NCI-H748 (cell line): ENCODE data around the gene IL26.
"Not testable (repeated sequence)": the region's sequence is repeated elsewhere in the genome, so short reads cannot be mapped to it uniquely, and the experiment has no call there.

Source experiments
- DNase-seq: peaks from one replicate; lab custom pipeline; 2025; ENCODE audit not compliant: unreplicated experiment; lab: John Stamatoyannopoulos, UW

Gene IL26

GRCh38 chr12:68200854-68201253, 24.8 kb downstream of the IL26 start:
- no peak for DNase-seq

DNA sequence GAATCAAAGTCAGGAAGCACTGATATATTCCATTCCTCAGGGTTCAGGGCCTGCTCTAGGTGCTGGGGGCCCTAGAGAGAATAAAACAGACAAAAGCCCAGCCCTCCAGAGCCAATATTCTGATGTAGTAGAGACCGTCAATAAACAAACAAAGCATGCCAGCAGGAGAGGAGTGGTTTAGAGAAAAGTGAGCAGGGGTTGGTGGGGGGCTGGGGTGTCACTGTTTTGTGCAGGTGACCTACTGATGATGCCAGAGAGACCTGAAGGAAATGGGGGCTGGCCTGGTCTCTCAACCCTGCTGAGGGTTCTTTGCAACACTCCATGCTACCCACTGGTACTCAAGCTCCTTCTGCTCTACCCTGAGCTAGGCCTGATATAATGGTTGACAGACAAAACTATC, 26.5 kb downstream of the IL26 start:
- DNase-seq, result peak; percentile 15

- no peak for DNase-seq
Observed at GRCh38 chr12:68198507-68199086, 27.0 kb downstream of the IL26 start.

GRCh38 chr12:68190301-68190700, 35.3 kb downstream of the IL26 start:
- DNase-seq, result no peak

- DNase-seq, result no peak
Observed at GRCh38 chr12:68189821-68190242, 35.8 kb downstream of the IL26 start.

GRCh38 chr12:68185598-68185997, 40.0 kb downstream of the IL26 start:
- no peak for DNase-seq

- DNase-seq, result no peak
Observed at GRCh38 chr12:68180792-68181744, 44.5 kb downstream of the IL26 start.

DNA sequence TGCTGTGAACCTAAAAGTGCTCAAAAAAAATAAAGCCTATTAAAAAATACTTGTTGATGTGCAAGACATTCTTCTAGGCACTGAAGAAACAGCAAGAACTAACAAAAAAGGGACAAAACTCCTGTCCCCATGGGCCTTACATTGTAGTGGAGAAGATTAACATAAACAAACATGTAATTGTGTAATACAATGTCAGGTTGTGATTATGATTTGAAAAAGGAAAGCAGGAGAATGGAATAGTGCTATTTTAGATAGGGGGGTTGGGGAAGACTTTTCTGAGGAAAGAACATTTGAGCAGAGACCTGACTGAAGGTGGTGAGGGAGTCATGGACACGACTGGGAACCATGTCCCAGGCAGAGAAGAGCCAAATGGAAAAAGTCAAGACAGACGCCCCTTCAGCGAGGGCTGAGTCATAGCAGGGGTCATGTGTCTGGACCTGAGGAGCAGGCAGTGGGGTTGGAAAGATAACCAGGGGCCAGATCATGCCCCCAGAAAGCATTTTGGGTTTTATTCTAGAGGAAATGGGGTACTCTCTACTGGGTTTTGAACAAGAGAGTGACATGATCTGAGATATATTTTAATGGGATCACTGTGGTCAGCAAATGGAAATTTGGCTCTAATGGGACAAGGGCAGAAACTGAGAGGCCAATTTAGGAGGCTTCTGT, 46.7 kb downstream of the IL26 start:
- DNase-seq, result no peak

DNA sequence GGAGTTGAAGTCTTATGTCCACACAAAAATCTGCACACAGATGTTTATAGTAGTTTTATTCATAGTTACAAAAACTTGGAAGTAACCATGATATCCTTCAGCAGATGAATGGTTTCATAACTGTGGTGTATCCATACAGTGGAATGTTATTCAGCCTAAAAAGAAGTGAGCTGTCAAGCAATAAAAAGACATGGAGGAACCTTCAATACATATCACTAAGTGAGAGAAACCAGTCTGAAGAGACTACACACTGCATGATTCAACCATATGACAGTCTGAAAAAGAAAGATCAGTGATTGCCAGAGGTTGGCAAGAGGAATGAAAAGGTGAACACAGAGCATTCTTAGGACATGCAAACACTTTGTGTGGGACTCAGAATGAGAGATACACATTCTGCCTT, 47.4 kb downstream of the IL26 start:
- DNase-seq, result no peak

- DNase-seq, result peak; percentile 13
Observed at GRCh38 chr12:68177562-68177961, 48.0 kb downstream of the IL26 start.

- no peak for DNase-seq
Observed at GRCh38 chr12:68176257-68176656, 49.4 kb downstream of the IL26 start.

DNA sequence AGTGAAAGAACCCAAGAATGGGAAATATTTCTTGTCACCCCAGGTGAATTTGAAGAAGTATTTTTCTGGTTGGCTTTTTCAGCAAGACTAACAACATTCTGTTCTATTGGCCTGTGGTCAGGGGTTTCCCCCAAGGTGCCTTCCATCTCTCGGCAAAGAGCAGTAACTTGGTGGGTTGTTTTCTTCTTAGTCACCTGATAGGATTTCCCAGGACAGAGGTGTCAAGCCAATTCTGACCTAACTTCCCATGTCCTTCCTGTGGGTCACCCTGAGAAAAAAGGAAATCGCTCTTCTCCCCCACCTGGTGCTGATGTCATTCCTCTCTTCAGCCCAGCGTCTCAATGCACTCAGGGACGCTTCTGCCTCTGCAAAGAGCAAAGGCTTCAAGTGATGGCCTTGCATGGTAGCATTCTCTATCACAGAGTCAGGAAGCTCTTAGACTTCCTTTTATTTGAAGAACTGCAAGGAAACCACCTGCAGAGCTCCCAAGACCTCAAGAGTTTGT, 50.0 kb downstream of the IL26 start:
- no peak for DNase-seq

DNA sequence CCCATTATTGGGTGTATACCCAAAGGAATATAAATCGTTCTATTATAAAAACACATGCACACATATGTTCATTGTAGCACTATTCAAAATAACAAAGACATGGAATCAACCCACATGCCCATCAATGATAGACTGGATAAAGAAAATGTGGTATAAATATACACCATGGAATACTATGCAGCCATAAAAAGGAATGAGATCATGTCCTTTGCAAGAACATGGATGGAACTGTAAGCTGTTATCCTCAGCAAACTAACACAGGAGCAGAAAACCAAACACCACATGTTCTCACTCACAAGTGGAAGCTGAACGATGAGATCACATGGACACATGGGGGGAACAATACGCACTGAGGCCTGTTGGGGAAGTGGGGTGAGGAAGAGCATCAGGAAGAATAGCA, 50.8 kb downstream of the IL26 start:
- DNase-seq, result not testable (repeated sequence)

DNA sequence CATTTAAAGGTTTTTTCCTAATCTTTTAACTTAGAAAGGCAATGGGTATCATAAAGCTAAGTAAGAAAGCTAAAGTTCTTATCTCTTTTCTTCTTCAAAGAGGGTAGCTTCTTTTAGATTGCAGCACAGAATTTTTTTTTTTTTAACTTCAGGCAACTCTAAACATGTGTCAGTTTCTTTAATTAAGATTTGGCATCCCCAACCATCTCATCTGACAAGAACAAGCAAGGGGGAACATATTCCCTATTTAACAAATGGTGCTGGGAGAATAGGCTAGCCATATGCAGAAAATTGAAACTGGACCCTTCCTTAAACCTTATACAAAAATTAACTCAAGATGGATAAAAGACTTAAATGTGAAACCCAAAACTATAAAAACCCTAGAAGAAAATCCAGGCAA, 51.8 kb downstream of the IL26 start:
- DNase-seq, result no peak

GRCh38 chr12:68170726-68171125, 54.9 kb downstream of the IL26 start:
- no peak for DNase-seq

- DNase-seq, result no peak
Observed at GRCh38 chr12:68169213-68169889, 56.3 kb downstream of the IL26 start.

GRCh38 chr12:68166317-68166831, 59.2 kb downstream of the IL26 start:
- DNase-seq, result no peak

DNA sequence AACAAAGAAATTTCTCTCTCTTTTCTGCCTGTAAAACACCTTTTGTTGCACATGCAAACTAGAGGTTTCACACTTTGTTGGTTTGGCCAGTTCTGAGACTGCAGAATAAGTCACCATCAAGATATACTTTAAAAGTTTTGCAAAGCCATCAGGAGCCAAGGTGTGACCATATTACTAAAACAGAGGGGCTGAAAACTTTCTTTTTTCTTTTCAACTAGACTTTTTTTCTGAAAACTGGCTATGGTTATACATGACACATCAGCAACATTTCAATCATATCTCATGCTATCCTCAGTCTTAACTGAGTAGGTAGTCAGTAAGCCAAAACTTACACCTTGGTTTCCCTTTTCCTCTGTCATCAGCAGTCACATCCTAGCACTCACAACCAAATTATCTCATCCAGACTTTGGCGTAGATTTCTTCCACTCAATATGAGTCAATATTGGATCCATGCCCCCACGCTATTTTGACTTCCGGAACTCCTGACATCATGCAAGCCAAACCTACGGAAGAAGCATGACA, 62.0 kb downstream of the IL26 start:
- no peak for DNase-seq

- DNase-seq, result no peak
Observed at GRCh38 chr12:68162374-68162773, 63.2 kb downstream of the IL26 start.

DNA sequence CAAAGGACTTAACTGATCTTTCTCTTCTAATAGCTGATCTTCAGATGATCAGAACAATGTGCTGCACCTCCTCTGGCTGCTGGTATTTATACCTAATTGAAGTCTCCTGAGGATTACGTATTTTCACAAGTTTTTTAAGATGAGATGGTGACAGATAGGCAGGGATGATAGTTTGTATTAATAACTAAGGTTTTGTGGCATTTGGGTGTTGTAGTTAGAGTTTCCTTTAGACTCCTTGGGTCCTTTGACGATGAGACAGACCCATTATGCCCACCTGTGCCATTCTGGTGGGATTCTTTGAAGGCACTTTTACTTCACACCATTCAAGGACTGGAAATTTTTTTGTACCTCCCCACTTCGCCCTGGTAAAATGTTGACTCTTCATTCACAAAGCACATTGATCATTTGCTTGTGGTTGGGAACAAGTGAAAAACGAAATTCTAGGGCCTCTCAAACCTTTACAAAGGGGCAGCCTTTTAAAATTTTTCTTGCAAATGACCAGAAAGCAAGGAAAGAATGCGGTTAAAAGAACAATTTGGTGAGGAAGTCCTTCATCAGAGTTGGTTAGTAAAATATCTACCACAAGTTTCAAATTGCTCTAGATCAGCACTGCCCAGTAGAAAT, 65.8 kb downstream of the IL26 start, which contains the start of gene IFNG:
TSS of gene IFNG (minus strand) at position 60 of the 624 bp plus-strand sequence. CDS start 125 bp downstream, outside the sequence.
- DNase-seq, result no peak
